ENCODE measurements around the gene STX1B.

STX1B gene

GRCh38 chr16:31009894-31010584 is 399 bp downstream of the STX1B start:
- TF ChIP-seq CTCF (IDR thresholded peaks at IDR 0.05; ENCODE audit: low read depth, low read length): 0 out of 2 replicates have a peak, but pooled peaks have one; percentile 18
- H3K4me3 ChIP-seq (ENCODE audit: low read depth, low read length): peak overlapping the region; percentile 63

- no peak for TF ChIP-seq CTCF (IDR thresholded peaks at IDR 0.05; ENCODE audit: low read depth, low read length)
- H3K4me3 ChIP-seq (ENCODE audit: low read depth, low read length): peak overlapping the region; percentile 63
These were observed 1.3 kb downstream of the STX1B start for GRCh38 chr16:31009120-31009519.

GRCh38 chr16:31008551-31008950 is 1.9 kb downstream of the STX1B start:
- no peak for TF ChIP-seq CTCF (IDR thresholded peaks at IDR 0.05; ENCODE audit: low read depth, low read length)
- no peak overlapping the region for H3K4me3 ChIP-seq (ENCODE audit: low read depth, low read length)

GRCh38 chr16:31008149-31008548 is 2.3 kb downstream of the STX1B start:
- TF ChIP-seq CTCF (IDR thresholded peaks at IDR 0.05; ENCODE audit: low read depth, low read length): no peak
- H3K4me3 ChIP-seq (ENCODE audit: low read depth, low read length): no peak overlapping the region

GRCh38 chr16:31007684-31008083 is 2.8 kb downstream of the STX1B start:
- H3K4me3 ChIP-seq (ENCODE audit: low read depth, low read length): no peak overlapping the region
- TF ChIP-seq CTCF (IDR thresholded peaks at IDR 0.05; ENCODE audit: low read depth, low read length): no peak

GRCh38 chr16:31006589-31006988 is 3.8 kb downstream of the STX1B start:
- TF ChIP-seq CTCF (IDR thresholded peaks at IDR 0.05; ENCODE audit: low read depth, low read length): no peak
- no peak overlapping the region for H3K4me3 ChIP-seq (ENCODE audit: low read depth, low read length)

- TF ChIP-seq CTCF (IDR thresholded peaks at IDR 0.05; ENCODE audit: low read depth, low read length): no peak
- H3K4me3 ChIP-seq (ENCODE audit: low read depth, low read length): no peak overlapping the region
These were observed 4.4 kb downstream of the STX1B start for GRCh38 chr16:31006086-31006385.

Data from WI38 (cell line).